Activated CD4-positive, alpha-beta T cell treated with anti-CD3 and anti-CD28 coated beads, Interleukin-2, amount 10 ng/mL, durations not matched to agents 24 days and 14 days (primary cell): ENCODE measurements around the gene DGCR6L. TPM values are rescaled to one million over a fixed set of nuclear protein-coding genes. Genes with fewer than 3 reads are reported as not detected.
A peak's percentile ranks its signal among the peaks of the same experiment; 100 is the strongest.
"Not testable (repeated sequence)": the region's sequence is repeated elsewhere in the genome, so short reads cannot be mapped to it uniquely, and the experiment has no call there.

Experiments
- DNase-seq: peaks from one replicate; pipeline ENCODE4 v3.0.0; 2022
- H3K27ac Mint-ChIP-seq: one replicate; pipeline ENCODE4 v1.8.0; 2022; ENCODE audit warnings: mild to moderate bottlenecking, mixed read lengths
- H3K27me3 Mint-ChIP-seq: one replicate; pipeline ENCODE4 v1.8.0; 2022; ENCODE audit warnings: mixed read lengths
- H3K36me3 Mint-ChIP-seq: one replicate; pipeline ENCODE4 v1.8.0; 2022; ENCODE audit warnings: low read depth, mild to moderate bottlenecking, mixed read lengths
- H3K4me1 Mint-ChIP-seq: one replicate; pipeline ENCODE4 v1.8.0; 2021; ENCODE audit warnings: mixed read lengths
- H3K4me3 Mint-ChIP-seq: one replicate; pipeline ENCODE4 v1.8.0; 2022; ENCODE audit warnings: mild to moderate bottlenecking, moderate library complexity, mixed read lengths
- H3K9me3 Mint-ChIP-seq: one replicate; pipeline ENCODE4 v1.8.0; 2021; ENCODE audit warnings: mixed read lengths
- intact Hi-C: fragments of 100-400 bp; cut with micrococcal nuclease; formaldehyde crosslinking; loops from one replicate; pipeline ENCODE4 v1.15.1; 2023
- total RNA-seq: library from RNA; stranded (reverse); gene quantifications from 2 replicates; pipeline ENCODE4 v1.2.3, GENCODE V29; 2022

DGCR6L gene
- total RNA-seq = 37.2 TPM in 2 replicates

DNA sequence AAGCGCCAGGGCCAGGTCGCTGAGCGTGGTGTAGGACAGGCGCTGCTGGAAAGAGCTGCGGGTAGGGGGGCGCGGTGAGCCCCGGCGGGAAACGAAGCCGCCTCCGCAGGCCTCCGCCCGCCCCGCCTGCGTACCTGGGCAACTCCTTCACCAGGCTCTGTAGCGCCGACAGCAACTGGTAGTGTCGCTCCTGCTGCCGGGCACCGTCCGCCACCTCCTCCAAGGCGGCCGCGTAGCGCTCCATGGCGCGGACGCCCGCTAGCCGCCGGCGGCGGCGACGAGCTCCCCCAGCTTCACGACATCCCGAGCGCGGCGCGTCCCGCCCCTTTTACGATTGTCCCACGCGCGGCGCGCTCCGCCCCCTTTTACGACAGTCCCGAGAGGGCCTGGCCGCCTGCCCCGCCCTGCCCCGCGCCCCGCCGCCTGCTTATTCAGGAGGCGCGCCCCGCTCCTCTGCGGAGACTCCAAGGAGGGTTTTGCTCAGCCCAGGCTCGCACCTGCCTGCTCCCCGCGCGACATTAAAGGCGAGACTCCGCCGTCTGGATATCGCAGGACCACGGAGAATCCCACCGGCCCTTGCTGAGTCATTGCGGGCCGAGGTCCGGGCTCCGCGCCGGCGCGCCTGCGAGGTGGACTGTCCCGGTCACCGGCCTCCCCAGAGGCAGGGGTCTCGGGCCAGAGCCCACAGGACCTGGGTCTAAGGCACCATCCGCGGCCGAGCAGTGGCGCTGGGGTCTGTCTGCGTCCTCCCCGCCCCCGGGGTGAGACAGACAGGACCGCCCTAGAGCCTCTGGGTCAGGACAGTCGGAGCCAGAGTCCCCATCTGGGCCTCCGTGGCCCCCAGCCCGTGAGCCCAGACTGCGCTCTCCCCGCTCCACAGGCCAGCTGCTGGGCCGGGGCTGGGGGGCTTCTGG lies at the start of gene DGCR6L:
TSS of gene DGCR6L (minus strand) at position 316 of the 914 bp plus-strand sequence. CDS start at position 244, 72 bp downstream.
- peak within 1 kb of the TSS; percentile 97 for H3K4me3 Mint-ChIP-seq
- H3K9me3 Mint-ChIP-seq = no peaks in the 10 kb centered on the region
- H3K4me1 Mint-ChIP-seq = peaks cover 50% of the 10 kb centered on the region
- H3K27ac Mint-ChIP-seq = peak within 1 kb of the TSS; percentile 84
- H3K27me3 Mint-ChIP-seq = no peaks in the 10 kb centered on the region
- intact Hi-C loops = loop anchor here (1.0 to 5.0 kb wide), 2 partner anchors 21 to 72 kb away; partner anchors contain the start of gene ZNF74
- DNase-seq = peak; percentile 99
- no peaks in the 10 kb centered on the region for H3K36me3 Mint-ChIP-seq

DNA sequence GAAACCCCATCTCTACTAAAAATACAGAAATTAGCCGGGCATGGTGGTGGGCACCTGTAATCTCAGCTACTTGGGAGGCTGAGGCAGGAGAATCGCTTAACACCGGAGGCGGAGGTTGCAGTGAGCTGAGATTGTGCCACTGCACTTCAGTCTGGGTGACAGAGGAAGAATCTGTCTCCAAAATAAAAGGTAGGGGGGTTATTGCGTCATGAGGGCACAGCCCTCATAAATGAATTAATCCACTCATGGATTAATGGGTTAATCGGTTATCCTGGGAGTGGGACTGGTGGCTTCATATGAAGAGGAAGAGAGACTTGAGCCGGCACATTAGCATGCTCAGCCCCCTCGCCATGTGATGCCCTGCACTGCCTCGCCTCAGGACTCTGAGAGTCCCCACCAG lies 49.0 kb upstream of the DGCR6L start:
- intact Hi-C loops, H3K27ac Mint-ChIP-seq, DNase-seq, H3K27me3 Mint-ChIP-seq, H3K4me3 Mint-ChIP-seq, H3K9me3 Mint-ChIP-seq, H3K4me1 Mint-ChIP-seq, H3K36me3 Mint-ChIP-seq: not testable (repeated sequence)

DNA sequence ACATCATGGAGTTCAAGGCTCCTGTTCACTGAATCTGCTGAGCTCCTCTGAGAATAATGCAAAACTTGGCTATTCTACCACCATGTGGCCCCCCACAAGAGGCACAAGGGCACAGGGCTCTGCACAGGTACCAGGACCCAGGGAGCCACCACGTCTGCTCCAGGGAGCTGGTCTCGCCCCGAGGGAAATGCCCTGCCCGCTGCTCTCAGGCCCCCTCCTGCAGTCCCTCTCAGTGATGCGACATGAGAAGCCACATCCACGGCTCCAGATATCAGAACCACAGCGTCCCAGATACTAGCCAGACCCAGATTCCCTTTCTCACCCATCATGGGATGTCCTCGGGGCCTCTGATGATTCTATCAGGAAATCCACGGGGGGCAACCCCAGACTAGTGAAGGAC lies 47.0 kb upstream of the DGCR6L start:
- H3K36me3 Mint-ChIP-seq, intact Hi-C loops, H3K27ac Mint-ChIP-seq, DNase-seq, H3K4me3 Mint-ChIP-seq, H3K9me3 Mint-ChIP-seq, H3K27me3 Mint-ChIP-seq: not testable (repeated sequence)
- peaks cover 17% of the 10 kb centered on the region for H3K4me1 Mint-ChIP-seq

DNA sequence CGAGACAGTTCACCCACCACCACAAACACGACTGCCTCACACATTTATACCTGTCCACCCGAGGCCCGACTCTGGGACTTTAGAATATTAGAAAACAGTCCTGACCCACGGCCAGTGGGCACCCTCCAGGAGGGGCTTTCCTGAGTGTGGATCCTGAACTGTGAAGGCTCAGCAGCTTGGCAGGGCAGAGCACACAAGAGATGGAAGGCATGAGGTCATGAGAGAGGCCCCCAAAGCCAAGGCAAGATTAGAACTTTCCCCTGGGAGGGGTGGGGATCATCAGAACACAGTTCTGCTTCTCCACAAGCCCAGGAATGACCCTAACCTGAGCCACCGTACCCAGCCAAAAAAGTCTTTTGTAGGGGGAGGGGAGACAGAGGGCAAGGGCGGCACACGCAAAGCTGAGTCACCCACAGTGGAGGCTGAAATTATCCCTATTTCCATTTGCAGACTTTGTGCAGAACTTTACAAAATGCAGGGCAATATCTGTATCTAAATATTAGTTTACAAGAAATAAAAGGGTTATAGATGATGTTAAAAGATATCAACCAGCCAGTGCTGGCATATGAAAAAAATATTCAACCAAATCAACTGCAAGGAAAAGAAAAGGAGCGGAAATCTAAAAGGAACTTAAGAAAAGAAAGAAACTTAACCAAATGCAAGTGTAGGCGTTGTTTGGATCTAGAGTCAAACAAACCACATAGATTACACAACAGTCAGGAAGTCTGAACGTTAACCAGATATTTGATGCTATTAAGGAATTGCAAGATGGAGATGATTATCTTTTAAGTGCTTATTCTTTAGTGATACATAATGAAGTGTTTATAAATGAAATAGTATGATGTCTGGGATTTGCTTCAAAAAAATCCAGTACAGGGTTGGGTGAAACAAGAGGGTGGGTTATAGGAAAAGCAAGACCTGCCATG lies 44.7 kb upstream of the DGCR6L start:
- Mint-ChIP-seq H3K27ac (peak overlapping the region; percentile 76), H3K4me3 (peak overlapping the region; percentile 35), H3K4me1 (peaks cover 17% of the 10 kb centered on the region)
- DNase-seq, H3K36me3 Mint-ChIP-seq, H3K27me3 Mint-ChIP-seq, H3K9me3 Mint-ChIP-seq, intact Hi-C loops: not testable (repeated sequence)

DNA sequence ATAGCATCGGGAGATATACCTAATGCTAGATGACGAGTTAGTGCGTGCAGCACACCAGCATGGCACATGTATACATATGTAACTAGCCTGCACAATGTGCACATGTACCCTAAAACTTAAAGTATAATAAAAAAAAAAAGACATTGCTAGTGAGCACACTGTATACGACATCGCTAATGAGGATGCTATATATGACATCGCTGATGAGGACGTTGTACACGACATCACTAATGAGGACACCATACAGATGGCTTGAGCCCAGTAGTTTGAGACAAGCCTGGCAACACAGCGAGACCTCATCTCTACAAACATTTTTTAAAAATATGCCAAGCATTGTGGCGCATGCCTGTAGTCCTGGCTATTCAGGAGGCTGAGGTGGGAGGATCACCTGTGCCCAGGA lies 42.5 kb upstream of the DGCR6L start:
- DNase-seq, H3K36me3 Mint-ChIP-seq, H3K4me3 Mint-ChIP-seq, intact Hi-C loops, H3K27ac Mint-ChIP-seq, H3K27me3 Mint-ChIP-seq, H3K9me3 Mint-ChIP-seq: not testable (repeated sequence)
- peaks cover 17% of the 10 kb centered on the region for H3K4me1 Mint-ChIP-seq

DNA sequence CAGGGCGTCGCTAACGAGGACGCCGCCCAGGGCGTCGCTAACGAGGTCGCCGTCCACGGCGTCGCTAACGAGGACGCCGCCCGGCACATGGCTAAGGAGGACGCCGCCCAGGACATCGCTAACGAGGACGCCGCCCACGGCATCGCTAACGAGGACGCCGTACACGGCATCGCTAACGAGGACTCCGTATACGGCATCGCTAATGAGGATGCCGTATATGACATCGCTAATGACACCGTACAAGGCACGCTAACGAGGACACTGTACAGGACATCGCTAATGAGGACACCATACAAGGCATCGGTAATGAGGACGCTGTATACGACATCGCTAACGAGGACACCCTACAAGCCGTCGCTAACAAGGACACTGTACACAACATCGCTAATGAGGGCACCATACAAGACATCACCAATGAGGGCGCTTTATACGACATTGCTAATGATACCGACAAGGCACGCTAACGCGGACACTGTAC lies 41.9 kb upstream of the DGCR6L start:
- H3K9me3 Mint-ChIP-seq, H3K36me3 Mint-ChIP-seq, H3K4me3 Mint-ChIP-seq, H3K27ac Mint-ChIP-seq, H3K27me3 Mint-ChIP-seq, intact Hi-C loops: not testable (repeated sequence)
- peak; percentile 51 for DNase-seq
- H3K4me1 Mint-ChIP-seq = peaks cover 17% of the 10 kb centered on the region

DNA sequence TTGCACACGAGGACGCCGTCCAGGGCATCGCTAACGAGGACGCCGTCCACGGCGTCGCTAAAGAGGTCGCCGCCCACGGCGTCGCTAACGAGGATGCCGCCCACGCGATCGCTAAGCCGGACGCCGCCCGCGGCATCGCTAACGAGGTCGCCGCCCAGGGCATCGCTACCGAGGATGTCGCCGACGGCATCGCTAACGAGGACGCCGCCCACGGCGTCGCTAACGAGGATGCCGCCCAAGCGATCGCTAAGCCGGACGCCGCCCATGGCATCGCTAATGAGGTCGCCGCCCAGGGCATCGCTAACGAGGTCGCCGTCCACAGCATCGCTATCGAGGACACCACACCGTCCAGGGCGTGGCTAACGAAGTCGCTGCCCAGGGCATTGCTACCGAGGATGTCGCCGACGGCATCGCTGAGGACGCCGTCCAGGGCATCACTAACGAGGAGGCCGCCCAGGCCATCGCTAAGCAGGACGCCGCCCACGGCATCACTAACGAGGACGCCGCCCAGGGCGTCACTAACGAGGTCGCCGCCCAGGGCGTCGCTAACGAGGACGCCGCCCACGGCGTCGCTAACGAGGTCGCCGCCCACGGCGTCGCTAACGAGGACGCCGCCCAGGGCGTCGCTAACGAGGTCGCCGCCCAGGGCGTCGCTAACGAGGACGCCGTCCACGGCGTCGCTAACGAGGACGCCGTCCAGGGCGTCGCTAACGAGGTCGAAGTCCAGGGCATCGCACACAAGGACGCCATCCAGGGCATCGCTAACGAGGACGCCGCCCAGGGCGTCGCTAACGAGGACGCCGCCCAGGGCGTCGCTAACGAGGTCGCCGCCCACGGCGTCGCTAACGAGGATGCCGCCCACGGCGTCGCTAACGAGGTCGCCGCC lies 41.2 kb upstream of the DGCR6L start:
- H3K4me1 Mint-ChIP-seq = peaks cover 17% of the 10 kb centered on the region
- H3K36me3 Mint-ChIP-seq, H3K27me3 Mint-ChIP-seq, H3K27ac Mint-ChIP-seq, intact Hi-C loops, H3K9me3 Mint-ChIP-seq, H3K4me3 Mint-ChIP-seq: not testable (repeated sequence)
- peak; percentile 53 for DNase-seq

DNA sequence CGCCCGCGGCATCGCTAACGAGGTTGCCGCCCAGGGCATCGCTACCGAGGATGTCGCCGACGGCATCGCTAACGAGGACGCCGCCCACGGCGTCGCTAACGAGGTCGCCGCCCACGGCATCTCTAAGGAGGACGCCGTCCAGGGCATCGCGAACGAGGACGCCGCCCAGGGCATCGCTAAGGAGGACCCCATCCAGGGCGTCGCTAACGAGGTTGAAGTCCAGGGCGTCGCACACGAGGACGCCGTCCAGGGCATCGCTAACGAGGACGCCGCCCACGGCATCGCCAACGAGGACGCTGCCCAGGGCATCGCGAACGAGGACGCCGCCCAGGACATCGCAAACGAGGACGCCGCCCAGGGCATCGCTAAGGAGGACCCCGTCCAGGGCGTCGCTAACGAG lies 40.4 kb upstream of the DGCR6L start:
- H3K9me3 Mint-ChIP-seq, intact Hi-C loops, H3K27me3 Mint-ChIP-seq, H3K4me3 Mint-ChIP-seq, H3K36me3 Mint-ChIP-seq, H3K27ac Mint-ChIP-seq: not testable (repeated sequence)
- peak; percentile 40 for DNase-seq
- peaks cover 16% of the 10 kb centered on the region for H3K4me1 Mint-ChIP-seq

DNA sequence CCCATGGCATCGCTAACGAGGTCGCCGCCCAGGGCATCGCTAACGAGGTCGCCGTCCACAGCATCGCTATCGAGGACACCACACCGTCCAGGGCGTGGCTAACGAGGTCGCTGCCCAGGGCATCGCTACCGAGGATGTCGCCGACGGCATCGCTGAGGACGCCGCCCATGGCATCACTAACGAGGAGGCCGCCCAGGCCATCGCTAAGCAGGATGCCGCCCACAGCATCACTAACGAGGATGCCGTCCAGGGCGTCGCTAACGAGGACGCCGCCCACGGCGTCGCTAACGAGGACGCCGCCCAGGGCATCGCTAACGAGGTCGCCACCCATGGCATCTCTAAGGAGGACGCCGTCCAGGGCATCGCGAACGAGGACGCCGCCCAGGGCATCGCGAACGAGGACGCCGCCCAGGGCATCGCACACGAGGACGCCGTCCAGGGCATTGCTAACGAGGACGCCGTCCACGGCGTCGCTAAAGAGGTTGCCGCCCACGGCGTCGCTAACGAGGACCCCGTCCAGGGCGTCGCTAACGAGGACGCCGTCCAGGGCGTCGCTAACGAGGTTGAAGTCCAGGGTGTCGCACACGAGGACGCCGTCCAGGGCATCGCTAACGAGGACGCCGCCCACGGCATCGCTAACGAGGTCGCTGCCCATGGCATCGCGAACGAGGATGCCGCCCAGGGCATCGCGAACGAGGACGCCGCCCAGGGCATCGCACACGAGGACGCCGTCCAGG lies 38.8 kb upstream of the DGCR6L start:
- H3K4me3 Mint-ChIP-seq, H3K27me3 Mint-ChIP-seq, intact Hi-C loops, H3K9me3 Mint-ChIP-seq, H3K36me3 Mint-ChIP-seq, H3K4me1 Mint-ChIP-seq, H3K27ac Mint-ChIP-seq: not testable (repeated sequence)
- DNase-seq = peak; percentile 13

DNA sequence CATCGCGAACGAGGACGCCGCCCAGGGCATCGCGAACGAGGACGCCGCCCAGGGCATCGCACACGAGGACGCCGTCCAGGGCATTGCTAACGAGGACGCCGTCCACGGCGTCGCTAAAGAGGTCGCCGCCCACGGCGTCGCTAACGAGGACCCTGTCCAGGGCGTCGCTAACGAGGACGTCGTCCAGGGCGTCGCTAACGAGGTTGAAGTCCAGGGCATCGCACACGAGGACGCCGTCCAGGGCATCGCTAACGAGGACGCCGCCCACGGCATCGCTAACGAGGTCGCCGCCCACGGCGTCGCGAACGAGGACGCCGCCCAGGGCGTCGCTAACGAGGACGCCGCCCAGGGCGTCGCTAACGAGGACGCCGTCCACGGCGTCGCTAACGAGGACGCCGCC lies 38.1 kb upstream of the DGCR6L start:
- H3K27me3 Mint-ChIP-seq, H3K9me3 Mint-ChIP-seq, H3K4me3 Mint-ChIP-seq, H3K27ac Mint-ChIP-seq, DNase-seq, H3K4me1 Mint-ChIP-seq, intact Hi-C loops, H3K36me3 Mint-ChIP-seq: not testable (repeated sequence)

DNA sequence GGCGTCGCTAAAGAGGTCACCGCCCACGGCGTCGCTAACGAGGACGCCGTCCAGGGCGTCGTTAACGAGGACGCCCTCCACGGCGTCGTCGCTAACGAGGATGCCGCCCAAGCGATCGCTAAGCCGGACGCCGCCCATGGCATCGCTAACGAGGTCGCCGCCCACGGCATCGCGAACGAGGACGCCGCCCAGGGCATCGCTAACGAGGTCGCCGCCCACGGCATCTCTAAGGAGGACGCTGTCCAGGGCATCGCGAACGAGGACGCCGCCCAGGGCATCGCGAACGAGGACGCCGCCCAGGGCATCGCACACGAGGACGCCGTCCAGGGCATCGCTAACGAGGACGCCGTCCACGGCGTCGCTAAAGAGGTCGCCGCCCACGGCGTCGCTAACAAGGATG lies 37.0 kb upstream of the DGCR6L start:
- not testable (repeated sequence) for H3K27ac Mint-ChIP-seq
- DNase-seq = peak; percentile 35

DNA sequence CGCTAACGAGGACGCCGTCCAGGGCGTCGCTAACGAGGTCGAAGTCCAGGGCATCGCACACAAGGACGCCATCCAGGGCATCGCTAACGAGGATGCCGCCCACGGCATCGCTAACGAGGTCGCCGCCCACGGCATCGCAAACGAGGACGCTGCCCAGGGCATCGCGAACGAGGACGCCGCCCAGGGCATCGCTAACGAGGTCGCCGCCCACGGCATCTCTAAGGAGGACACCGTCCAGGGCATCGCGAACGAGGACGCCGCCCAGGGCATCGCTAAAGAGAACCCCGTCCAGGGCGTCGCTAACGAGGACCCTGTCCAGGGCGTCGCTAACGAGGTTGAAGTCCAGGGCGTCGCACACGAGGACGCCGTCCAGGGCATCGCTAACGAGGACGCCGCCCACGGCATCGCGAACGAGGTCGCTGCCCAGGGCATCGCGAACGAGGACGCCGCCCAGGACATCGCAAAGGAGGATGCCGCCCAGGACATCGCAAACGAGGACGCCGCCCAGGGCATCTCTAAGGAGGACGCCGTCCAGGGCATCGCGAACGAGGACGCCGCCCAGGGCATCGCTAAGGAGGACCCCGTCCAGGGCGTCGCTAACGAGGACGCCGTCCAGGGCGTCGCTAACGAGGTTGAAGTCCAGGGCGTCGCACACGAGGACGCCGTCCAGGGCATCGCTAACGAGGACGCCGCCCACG lies 36.2 kb upstream of the DGCR6L start:
- H3K4me3 Mint-ChIP-seq, H3K4me1 Mint-ChIP-seq, H3K9me3 Mint-ChIP-seq, H3K36me3 Mint-ChIP-seq, H3K27ac Mint-ChIP-seq, intact Hi-C loops, H3K27me3 Mint-ChIP-seq: not testable (repeated sequence)
- DNase-seq = peak; percentile 45

More for the DNA sequence above, 37.0 kb upstream of the DGCR6L start:
- H3K9me3 Mint-ChIP-seq, H3K4me3 Mint-ChIP-seq, H3K36me3 Mint-ChIP-seq, intact Hi-C loops, H3K27me3 Mint-ChIP-seq, H3K4me1 Mint-ChIP-seq: not testable (repeated sequence)
